ELR (cell line): Measurements from ENCODE around the gene R3HCC1L.

Experiments
- DNase-seq: peaks from one replicate; pipeline ENCODE4 v3.0.0-alpha.2; 2015; ENCODE audit warnings: low read depth

The R3HCC1L gene

GRCh38 chr10:98276311-98276710 is 141.9 kb downstream of the R3HCC1L start:
- DNase-seq = no peak

DNA sequence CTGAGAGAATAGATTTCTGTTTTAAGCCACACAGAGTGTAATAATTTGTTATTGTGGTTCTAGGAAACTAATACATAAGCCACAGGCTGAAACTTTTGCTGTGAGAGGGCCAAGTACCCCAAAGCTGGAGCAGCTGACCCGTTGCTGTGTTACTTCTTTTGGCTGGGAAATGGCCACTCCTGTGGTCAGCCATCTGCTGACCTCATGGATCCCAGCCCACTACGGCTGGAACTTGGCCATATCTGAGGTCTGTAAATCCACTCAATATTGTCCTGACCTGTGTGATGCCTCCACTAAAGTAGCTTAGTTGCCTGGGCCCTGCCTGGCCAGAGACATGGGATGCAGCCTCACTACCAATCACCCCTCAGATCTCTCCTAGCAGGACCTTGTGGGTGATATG is 151.0 kb downstream of the R3HCC1L start:
- DNase-seq = no peak

DNA sequence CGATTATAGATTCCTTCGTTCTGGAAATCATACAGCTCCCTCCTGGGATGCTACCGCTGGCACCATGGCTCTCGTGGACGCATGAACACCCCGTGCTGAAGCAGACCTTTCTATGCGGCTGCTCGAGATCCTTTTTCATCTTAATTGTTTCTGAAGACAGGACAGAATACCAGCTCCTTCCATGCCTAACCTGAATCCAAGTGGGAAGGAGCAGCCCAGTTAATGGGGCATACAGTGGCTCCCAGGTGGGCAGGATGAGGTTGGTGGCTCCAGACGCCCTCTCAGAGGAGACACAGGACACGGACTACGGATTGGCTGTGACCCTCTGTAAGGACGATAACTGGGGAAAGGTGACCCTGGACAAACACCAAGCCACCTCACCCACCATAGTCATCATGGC is 152.0 kb downstream of the R3HCC1L start:
- DNase-seq = no peak

DNA sequence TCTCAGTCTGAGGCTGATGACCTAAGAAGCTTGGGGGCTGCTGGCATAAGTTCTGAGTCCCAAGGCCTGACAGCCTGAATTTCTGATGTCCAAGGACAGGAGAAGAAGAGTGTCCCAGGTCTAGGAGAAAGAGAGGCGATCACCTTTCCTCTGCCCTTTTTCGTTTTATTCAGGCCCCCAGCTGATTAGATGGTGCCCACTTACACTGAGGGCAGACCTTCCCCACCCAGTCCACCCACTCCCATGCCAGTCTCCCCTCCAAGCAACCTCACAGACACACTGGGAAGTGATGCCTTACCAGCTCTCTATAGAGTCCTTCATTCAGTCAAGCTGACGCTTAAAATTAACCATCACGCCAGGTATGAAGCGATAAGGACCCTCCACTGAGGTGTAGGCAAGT is 152.9 kb downstream of the R3HCC1L start:
- no peak for DNase-seq

GRCh38 chr10:98289802-98290209 is 155.3 kb downstream of the R3HCC1L start:
- DNase-seq = no peak

DNA sequence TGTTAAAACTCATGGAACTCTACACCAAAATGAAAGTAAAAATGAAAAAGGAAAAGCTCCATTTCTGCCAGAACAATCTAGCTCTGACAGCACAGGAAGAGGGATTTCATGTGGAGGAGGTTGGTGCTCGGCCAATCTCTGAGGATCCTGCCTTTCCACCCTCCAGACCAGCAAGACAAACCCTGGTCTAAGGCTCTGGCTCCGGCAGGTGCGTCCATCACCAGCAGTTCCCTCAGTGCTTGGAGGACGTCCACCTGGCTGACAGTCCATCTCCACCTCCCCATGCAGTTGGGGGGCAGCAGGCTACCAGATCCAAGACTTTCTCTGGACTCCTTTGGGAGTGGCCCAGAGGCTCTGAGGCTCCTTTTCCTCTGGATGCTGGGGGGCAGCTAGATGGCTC is 158.5 kb downstream of the R3HCC1L start:
- DNase-seq = no peak

GRCh38 chr10:98293550-98294269 is 159.3 kb downstream of the R3HCC1L start:
- DNase-seq = no peak

DNA sequence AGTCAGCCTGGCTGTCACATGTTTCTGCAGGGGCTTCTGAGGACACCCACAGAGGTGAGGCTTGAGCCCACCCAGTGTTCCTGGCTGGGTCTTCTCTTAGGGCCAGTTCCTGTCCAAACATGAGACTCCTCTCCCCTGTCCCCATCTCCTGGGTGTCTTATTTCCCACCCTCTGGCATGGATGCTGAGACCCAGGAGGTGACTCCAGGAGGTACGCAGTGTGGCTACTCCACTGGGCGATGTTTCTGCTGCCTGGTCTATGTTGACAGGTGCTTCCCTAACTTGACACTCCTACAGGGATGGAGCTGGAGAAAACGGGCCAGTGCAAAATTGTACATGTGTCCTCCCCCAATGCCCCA is 159.8 kb downstream of the R3HCC1L start:
- no peak for DNase-seq
